GM23338 (cell line): ENCODE measurements around the gene PSORS1C1. TPM values are rescaled to one million over a fixed set of nuclear protein-coding genes. Genes with fewer than 3 reads are reported as not detected.

Source experiments
- ATAC-seq: fragments of 200-7000 bp; cut with Tn5 transposase; 3 replicates; pipeline ENCODE4 v1.9.1; 2020
- DNase-seq: peaks from one replicate; pipeline ENCODE4 v3.0.0-alpha.2; 2015; ENCODE audit warnings: low spot score
- H2AFZ ChIP-seq: fragments of 200-600 bp; sonication (generic); 2 replicates; pipeline ENCODE4 v1.8.0; 2016; ENCODE audit warnings: antibody characterized with exemption, mild to moderate bottlenecking, moderate library complexity
- H3F3A ChIP-seq: fragments of 200-600 bp; sonication (generic); replicated peaks from 2 replicates; pipeline ENCODE4 v1.8.0; 2017; ENCODE audit warnings: antibody characterized with exemption, mixed run types, low read depth
- H3K27ac ChIP-seq: fragments of 200-600 bp; sonication (generic); 2 replicates; pipeline ENCODE4 v1.6.1; 2016; ENCODE audit warnings: low read depth
- H3K27me3 ChIP-seq: fragments of 200-600 bp; sonication (generic); 2 replicates; pipeline ENCODE4 v1.8.0; 2016; ENCODE audit warnings: mild to moderate bottlenecking, mixed run types, moderate library complexity; ENCODE audit not compliant: insufficient read depth
- H3K36me3 ChIP-seq: fragments of 200-600 bp; sonication (generic); 2 replicates; pipeline ENCODE4 v1.8.0; 2016; ENCODE audit warnings: mild to moderate bottlenecking; ENCODE audit not compliant: insufficient read depth
- H3K4me1 ChIP-seq: fragments of 200-600 bp; sonication (generic); 2 replicates; pipeline ENCODE4 v1.8.0; 2016; ENCODE audit warnings: mild to moderate bottlenecking, moderate library complexity; ENCODE audit not compliant: insufficient read depth
- H3K4me2 ChIP-seq: fragments of 200-600 bp; sonication (generic); 2 replicates; pipeline ENCODE4 v1.7.1; 2017; ENCODE audit warnings: mixed run types
- H3K4me3 ChIP-seq: fragments of 200-600 bp; sonication (generic); 2 replicates; pipeline ENCODE4 v1.6.1; 2016; ENCODE audit warnings: mixed run types
- H3K79me2 ChIP-seq: fragments of 200-600 bp; sonication (generic); replicated peaks from 2 replicates; pipeline ENCODE4 v1.8.0; 2017; ENCODE audit warnings: mild to moderate bottlenecking; ENCODE audit not compliant: insufficient read depth
- H3K9me2 ChIP-seq: fragments of 200-600 bp; sonication (generic); 2 replicates; pipeline ENCODE4 v1.8.0; 2017; ENCODE audit not compliant: insufficient read depth
- H4K20me1 ChIP-seq: fragments of 200-600 bp; sonication (generic); replicated peaks from 2 replicates; pipeline ENCODE4 v1.8.0; 2017; ENCODE audit warnings: mild to moderate bottlenecking; ENCODE audit not compliant: insufficient read depth
- H3K27ac Mint-ChIP-seq: 2 replicates; pipeline ENCODE4 v1.8.0; 2020; ENCODE audit warnings: inconsistent platforms, mild to moderate bottlenecking, moderate library complexity, mixed read lengths
- H3K27me3 Mint-ChIP-seq: 3 replicates; pipeline ENCODE4 v1.8.0; 2022; ENCODE audit warnings: low read depth, mild to moderate bottlenecking, moderate library complexity, mixed read lengths, inconsistent platforms; ENCODE audit not compliant: insufficient read depth, poor library complexity
- H3K36me3 Mint-ChIP-seq: 3 replicates; pipeline ENCODE4 v1.8.0; 2021; ENCODE audit warnings: low read depth, mild to moderate bottlenecking, inconsistent platforms, moderate library complexity, mixed read lengths
- H3K4me1 Mint-ChIP-seq: 3 replicates; pipeline ENCODE4 v1.8.0; 2020; ENCODE audit warnings: mild to moderate bottlenecking, inconsistent platforms, mixed read lengths
- H3K4me3 Mint-ChIP-seq: 3 replicates; pipeline ENCODE4 v1.8.0; 2021; ENCODE audit warnings: moderate library complexity, mild to moderate bottlenecking, inconsistent platforms, mixed read lengths
- H3K9me3 Mint-ChIP-seq: 3 replicates; pipeline ENCODE4 v1.8.0; 2020; ENCODE audit warnings: moderate library complexity, mild to moderate bottlenecking, inconsistent platforms, mixed read lengths
- CTCF ChIP-seq, 2 experiments: fragments of 200-600 bp in 1 of 2; sonication (generic) in 1 of 2; conservative IDR thresholded peaks; 2 replicates each; pipeline versions ENCODE4 v1.5.1 to v1.6.1; 2016 to 2017; ENCODE audit warnings: antibody characterized with exemption in 2 of 2, low read depth in 2 of 2, mild to moderate bottlenecking in 2 of 2, moderate library complexity in 1 of 2
- EZH2 ChIP-seq: fragments of 200-600 bp; sonication (generic); IDR thresholded peaks from one replicate; pipeline ENCODE4 v1.8.0; 2017; ENCODE audit warnings: antibody characterized with exemption, mild to moderate bottlenecking, low read depth; ENCODE audit not compliant: unreplicated experiment
- NANOG ChIP-seq: IDR thresholded peaks from 2 replicates; pipeline ENCODE4 v1.6.1; 2016; ENCODE audit warnings: antibody characterized with exemption, borderline replicate concordance
- STAT1 ChIP-seq: IDR thresholded peaks from one replicate; pipeline ENCODE4 v1.6.1; 2016; ENCODE audit warnings: antibody characterized with exemption; ENCODE audit not compliant: unreplicated experiment
- ZNF114 ChIP-seq: fragments of 250-450 bp; sonication (Bioruptor Pico); IDR thresholded peaks from 2 replicates; pipeline ENCODE4 v1.5.0; 2020; ENCODE audit warnings: mild to moderate bottlenecking, moderate library complexity
- ZNF331 ChIP-seq: fragments of 250-450 bp; sonication (Bioruptor Pico); IDR thresholded peaks from 2 replicates; pipeline ENCODE4 v1.5.0; 2020; ENCODE audit warnings: low read depth, mild to moderate bottlenecking, moderate library complexity
- polyA plus RNA-seq: library from polyadenylated mRNA; unstranded; fragments of >200 nt; fragmentation: Nextera tagmentation; extraction: Ambion mirVana; gene quantifications from 2 replicates; pipeline ENCODE4 v1.2.1, GENCODE V29; 2016
- total RNA-seq: library from RNA; depleted of rRNA; stranded (reverse); fragments of >200 nt; shearing (Covaris generic); gene quantifications from 2 replicates; pipeline ENCODE4 v1.2.3, GENCODE V29; 2014
- TF ChIP-seq, protein P1 (sequence below): IDR thresholded peaks from 2 replicates; pipeline ENCODE4 v1.6.1; 2016; ENCODE audit warnings: antibody characterized with exemption
- TF ChIP-seq, protein P2 (sequence below): IDR thresholded peaks from one replicate; pipeline ENCODE4 v1.6.1; 2018; ENCODE audit warnings: antibody characterized with exemption; ENCODE audit not compliant: unreplicated experiment
- TF ChIP-seq, protein P3 (sequence below): fragments of 250-450 bp; sonication (Bioruptor Pico); IDR thresholded peaks from 2 replicates; pipeline ENCODE4 v1.5.0; 2020; ENCODE audit warnings: mild to moderate bottlenecking, moderate library complexity

Gene PSORS1C1
- total and polyA plus RNA-seq, 2 experiments from 2014 or later = not detected

GRCh38 chr6:31149827-31150447, 35.3 kb downstream of the PSORS1C1 start:
- Histone ChIP-seq H3K27me3 (no peaks in the 10 kb centered on the region), H3K27ac (no peak overlapping the region), H3F3A (no peaks in the 10 kb centered on the region), H2AFZ (no peak overlapping the region), H4K20me1 (no peaks in the 10 kb centered on the region), H3K9me2 (no peaks in the 10 kb centered on the region), H3K36me3 (no peaks in the 10 kb centered on the region; the same call in 1 of the 2 replicates), H3K79me2 (no peaks in the 10 kb centered on the region), H3K4me2 (no peak overlapping the region), H3K4me3 (no peak overlapping the region), H3K4me1 (no peaks in the 10 kb centered on the region)
- Mint-ChIP-seq H3K9me3 (no peaks in the 10 kb centered on the region), H3K36me3 (peaks cover 58% of the 10 kb centered on the region), H3K27me3 (peaks cover 10% of the 10 kb centered on the region), H3K4me3 (no peak overlapping the region), H3K27ac (no peak overlapping the region), H3K4me1 (peaks cover 2% of the 10 kb centered on the region; the same call in 1 of the 3 replicates)
- TF ChIP-seq EZH2 (no peak), ZNF331 (CRISPR knock-in tag) (no peak)
- TF ChIP-seq, protein P1, sequence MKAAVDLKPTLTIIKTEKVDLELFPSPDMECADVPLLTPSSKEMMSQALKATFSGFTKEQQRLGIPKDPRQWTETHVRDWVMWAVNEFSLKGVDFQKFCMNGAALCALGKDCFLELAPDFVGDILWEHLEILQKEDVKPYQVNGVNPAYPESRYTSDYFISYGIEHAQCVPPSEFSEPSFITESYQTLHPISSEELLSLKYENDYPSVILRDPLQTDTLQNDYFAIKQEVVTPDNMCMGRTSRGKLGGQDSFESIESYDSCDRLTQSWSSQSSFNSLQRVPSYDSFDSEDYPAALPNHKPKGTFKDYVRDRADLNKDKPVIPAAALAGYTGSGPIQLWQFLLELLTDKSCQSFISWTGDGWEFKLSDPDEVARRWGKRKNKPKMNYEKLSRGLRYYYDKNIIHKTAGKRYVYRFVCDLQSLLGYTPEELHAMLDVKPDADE = no peak
- TF ChIP-seq, protein P2, sequence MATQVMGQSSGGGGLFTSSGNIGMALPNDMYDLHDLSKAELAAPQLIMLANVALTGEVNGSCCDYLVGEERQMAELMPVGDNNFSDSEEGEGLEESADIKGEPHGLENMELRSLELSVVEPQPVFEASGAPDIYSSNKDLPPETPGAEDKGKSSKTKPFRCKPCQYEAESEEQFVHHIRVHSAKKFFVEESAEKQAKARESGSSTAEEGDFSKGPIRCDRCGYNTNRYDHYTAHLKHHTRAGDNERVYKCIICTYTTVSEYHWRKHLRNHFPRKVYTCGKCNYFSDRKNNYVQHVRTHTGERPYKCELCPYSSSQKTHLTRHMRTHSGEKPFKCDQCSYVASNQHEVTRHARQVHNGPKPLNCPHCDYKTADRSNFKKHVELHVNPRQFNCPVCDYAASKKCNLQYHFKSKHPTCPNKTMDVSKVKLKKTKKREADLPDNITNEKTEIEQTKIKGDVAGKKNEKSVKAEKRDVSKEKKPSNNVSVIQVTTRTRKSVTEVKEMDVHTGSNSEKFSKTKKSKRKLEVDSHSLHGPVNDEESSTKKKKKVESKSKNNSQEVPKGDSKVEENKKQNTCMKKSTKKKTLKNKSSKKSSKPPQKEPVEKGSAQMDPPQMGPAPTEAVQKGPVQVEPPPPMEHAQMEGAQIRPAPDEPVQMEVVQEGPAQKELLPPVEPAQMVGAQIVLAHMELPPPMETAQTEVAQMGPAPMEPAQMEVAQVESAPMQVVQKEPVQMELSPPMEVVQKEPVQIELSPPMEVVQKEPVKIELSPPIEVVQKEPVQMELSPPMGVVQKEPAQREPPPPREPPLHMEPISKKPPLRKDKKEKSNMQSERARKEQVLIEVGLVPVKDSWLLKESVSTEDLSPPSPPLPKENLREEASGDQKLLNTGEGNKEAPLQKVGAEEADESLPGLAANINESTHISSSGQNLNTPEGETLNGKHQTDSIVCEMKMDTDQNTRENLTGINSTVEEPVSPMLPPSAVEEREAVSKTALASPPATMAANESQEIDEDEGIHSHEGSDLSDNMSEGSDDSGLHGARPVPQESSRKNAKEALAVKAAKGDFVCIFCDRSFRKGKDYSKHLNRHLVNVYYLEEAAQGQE = no peak
- DNase-seq (no peak), ATAC-seq (no peak)

- H3K9me2 ChIP-seq = no peaks in the 10 kb centered on the region
- no peak overlapping the region for H3K4me2 ChIP-seq
- 0 out of 2 replicates have a peak, but pooled peaks cover 3% of the 10 kb centered on the region for H3K79me2 ChIP-seq
- Mint-ChIP-seq H3K9me3 (no peaks in the 10 kb centered on the region), H3K27ac (no peak overlapping the region), H3K4me1 (peaks cover 17% of the 10 kb centered on the region), H3K27me3 (peaks cover 11% of the 10 kb centered on the region), H3K36me3 (peaks cover 65% of the 10 kb centered on the region), H3K4me3 (no peak overlapping the region)
- no peak overlapping the region for H3K27ac ChIP-seq
- H4K20me1 ChIP-seq = no peaks in the 10 kb centered on the region
- H3K4me3 ChIP-seq = no peak overlapping the region
- peaks cover 10% of the 10 kb centered on the region for H3K4me1 ChIP-seq
- ATAC-seq (no peak), DNase-seq (no peak)
- peaks cover 2% of the 10 kb centered on the region; the same call in 1 of the 2 replicates for H3K36me3 ChIP-seq
- no peak overlapping the region for H2AFZ ChIP-seq
- no peaks in the 10 kb centered on the region for H3F3A ChIP-seq
- H3K27me3 ChIP-seq = no peaks in the 10 kb centered on the region
- no peak for TF ChIP-seq CTCF (conservative IDR thresholded peaks at IDR 0.05; ENCODE audit: low read depth in 2 of 2)
- TF ChIP-seq STAT1 = no peak
- TF ChIP-seq, protein P3, sequence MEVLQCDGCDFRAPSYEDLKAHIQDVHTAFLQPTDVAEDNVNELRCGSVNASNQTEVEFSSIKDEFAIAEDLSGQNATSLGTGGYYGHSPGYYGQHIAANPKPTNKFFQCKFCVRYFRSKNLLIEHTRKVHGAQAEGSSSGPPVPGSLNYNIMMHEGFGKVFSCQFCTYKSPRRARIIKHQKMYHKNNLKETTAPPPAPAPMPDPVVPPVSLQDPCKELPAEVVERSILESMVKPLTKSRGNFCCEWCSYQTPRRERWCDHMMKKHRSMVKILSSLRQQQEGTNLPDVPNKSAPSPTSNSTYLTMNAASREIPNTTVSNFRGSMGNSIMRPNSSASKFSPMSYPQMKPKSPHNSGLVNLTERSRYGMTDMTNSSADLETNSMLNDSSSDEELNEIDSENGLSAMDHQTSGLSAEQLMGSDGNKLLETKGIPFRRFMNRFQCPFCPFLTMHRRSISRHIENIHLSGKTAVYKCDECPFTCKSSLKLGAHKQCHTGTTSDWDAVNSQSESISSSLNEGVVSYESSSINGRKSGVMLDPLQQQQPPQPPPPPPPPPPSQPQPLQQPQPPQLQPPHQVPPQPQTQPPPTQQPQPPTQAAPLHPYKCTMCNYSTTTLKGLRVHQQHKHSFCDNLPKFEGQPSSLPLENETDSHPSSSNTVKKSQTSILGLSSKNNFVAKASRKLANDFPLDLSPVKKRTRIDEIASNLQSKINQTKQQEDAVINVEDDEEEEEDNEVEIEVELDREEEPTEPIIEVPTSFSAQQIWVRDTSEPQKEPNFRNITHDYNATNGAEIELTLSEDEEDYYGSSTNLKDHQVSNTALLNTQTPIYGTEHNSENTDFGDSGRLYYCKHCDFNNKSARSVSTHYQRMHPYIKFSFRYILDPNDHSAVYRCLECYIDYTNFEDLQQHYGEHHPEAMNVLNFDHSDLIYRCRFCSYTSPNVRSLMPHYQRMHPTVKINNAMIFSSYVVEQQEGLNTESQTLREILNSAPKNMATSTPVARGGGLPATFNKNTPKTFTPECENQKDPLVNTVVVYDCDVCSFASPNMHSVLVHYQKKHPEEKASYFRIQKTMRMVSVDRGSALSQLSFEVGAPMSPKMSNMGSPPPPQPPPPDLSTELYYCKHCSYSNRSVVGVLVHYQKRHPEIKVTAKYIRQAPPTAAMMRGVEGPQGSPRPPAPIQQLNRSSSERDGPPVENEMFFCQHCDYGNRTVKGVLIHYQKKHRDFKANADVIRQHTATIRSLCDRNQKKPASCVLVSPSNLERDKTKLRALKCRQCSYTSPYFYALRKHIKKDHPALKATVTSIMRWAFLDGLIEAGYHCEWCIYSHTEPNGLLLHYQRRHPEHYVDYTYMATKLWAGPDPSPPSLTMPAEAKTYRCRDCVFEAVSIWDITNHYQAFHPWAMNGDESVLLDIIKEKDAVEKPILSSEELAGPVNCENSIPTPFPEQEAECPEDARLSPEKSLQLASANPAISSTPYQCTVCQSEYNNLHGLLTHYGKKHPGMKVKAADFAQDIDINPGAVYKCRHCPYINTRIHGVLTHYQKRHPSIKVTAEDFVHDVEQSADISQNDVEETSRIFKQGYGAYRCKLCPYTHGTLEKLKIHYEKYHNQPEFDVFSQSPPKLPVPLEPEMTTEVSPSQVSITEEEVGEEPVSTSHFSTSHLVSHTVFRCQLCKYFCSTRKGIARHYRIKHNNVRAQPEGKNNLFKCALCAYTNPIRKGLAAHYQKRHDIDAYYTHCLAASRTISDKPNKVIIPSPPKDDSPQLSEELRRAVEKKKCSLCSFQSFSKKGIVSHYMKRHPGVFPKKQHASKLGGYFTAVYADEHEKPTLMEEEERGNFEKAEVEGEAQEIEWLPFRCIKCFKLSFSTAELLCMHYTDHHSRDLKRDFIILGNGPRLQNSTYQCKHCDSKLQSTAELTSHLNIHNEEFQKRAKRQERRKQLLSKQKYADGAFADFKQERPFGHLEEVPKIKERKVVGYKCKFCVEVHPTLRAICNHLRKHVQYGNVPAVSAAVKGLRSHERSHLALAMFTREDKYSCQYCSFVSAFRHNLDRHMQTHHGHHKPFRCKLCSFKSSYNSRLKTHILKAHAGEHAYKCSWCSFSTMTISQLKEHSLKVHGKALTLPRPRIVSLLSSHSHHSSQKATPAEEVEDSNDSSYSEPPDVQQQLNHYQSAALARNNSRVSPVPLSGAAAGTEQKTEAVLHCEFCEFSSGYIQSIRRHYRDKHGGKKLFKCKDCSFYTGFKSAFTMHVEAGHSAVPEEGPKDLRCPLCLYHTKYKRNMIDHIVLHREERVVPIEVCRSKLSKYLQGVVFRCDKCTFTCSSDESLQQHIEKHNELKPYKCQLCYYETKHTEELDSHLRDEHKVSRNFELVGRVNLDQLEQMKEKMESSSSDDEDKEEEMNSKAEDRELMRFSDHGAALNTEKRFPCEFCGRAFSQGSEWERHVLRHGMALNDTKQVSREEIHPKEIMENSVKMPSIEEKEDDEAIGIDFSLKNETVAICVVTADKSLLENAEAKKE (CRISPR knock-in tag) = no peak
- no peak for TF ChIP-seq ZNF114 (CRISPR knock-in tag)
- no peak for TF ChIP-seq NANOG
These were observed 38.2 kb downstream of the PSORS1C1 start for GRCh38 chr6:31152781-31153180.
